NCI-H524 (cell line): Measurements from ENCODE around the gene TEKT3.

Experiments
- DNase-seq, 2 experiments: peaks; one replicate each; lab custom pipeline; 2025; lab: John Stamatoyannopoulos, UW

Gene TEKT3

GRCh38 chr17:15349119-15349518 is 7.7 kb upstream of the TEKT3 start:
- DNase-seq, result no peak

- no peak for DNase-seq
Measured at GRCh38 chr17:15348021-15348420, 6.6 kb upstream of the TEKT3 start.

- no peak for DNase-seq
Measured at GRCh38 chr17:15346066-15346595, 4.7 kb upstream of the TEKT3 start.

- DNase-seq, result no peak
Measured at GRCh38 chr17:15343749-15344148, 2.4 kb upstream of the TEKT3 start.

- DNase-seq, result no peak
Measured at GRCh38 chr17:15342460-15342859, 1.1 kb upstream of the TEKT3 start.

GRCh38 chr17:15341966-15342365 is 569 bp upstream of the TEKT3 start:
- DNase-seq, result no peak

GRCh38 chr17:15340966-15341365 is 431 bp downstream of the TEKT3 start:
- no peak for DNase-seq

DNA sequence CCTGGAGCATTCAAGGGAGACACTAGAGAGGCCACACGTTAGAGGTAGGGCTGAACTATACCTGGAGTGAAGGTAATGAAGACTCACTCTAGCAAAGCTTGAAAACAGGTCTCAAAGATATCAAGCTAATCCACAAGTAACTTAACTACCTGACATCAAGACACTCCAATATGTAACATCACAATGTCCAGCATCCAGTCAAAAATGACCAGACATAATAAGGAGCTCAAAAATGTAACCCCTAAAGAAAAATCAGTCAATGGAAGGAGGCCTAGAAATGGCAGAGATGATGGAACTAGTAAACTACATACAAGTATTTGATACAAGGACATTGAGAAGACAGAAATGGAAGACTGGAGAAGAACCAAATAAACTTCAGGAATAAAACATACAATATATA is 6.0 kb downstream of the TEKT3 start:
- no peak for DNase-seq

DNA sequence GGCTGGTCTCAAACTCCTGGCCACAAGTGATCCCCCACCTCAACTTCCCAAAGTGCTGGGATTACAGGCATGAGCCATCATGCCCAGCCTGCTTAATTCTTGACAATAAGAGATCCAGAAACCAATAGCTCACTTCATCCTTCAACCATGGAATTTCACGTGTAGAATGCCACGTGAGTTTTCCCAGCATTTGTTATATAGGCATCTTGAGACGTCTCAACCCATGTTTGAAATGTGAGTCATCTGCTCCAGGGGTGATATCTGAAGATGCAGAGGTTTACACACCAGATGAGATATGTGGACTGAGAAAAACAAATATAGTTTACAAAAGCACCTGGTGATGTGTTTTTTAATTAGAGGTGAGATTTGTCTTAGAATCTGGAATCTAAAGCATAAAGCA is 7.1 kb downstream of the TEKT3 start:
- no peak for DNase-seq

DNA sequence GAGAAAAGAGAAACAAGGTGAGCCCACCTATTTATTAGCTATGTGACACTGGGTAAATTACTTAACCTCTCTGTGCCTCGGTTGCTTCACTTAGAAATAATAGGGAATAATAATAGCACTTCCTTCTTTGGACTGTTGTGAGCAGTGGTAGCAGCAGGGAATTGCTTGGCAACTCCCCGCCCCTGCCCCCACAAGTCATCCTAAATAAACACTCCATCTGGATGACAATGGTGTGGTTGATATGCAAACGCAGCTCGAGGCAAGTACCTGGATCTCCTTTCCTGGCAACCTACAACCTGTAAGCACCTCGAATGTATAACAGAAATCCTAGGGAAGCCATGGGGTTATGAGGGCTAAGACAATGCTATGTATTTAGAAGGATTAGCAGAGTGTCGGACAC is 9.1 kb downstream of the TEKT3 start:
- DNase-seq, result no peak

GRCh38 chr17:15323131-15323530 is 18.3 kb downstream of the TEKT3 start:
- no peak for DNase-seq

DNA sequence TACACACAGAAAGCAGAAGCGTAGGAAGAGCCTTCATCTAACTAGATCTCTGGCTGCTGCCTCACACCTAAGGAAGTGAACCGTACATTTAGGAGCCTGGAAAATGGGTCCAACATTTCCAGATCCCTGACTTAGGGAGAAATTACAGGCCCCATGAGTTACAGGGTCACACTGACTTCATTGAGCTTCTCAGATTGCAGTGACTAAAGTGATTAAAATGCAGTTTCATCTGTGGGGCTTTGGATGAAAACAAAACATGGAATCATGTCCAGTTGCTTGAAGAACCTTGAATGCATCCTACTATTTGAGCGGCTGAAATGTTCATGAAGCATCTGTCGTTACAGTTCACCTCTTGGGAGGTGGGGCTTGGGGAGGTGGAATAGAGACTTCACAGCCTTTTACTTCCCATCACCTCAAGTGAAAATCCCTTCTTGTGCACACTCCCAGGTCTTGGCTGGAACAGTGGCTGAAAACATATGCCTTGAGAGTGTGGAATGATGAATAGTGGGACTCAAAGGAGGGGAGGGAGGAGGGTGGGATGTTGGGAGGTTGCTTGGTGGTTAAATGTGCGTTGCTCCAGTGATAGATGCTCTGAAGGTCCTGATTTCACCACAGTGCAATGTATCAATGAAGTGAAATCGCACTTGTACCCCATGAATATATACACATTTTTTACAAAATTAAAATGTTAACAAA is 19.7 kb downstream of the TEKT3 start:
- no peak for DNase-seq

DNA sequence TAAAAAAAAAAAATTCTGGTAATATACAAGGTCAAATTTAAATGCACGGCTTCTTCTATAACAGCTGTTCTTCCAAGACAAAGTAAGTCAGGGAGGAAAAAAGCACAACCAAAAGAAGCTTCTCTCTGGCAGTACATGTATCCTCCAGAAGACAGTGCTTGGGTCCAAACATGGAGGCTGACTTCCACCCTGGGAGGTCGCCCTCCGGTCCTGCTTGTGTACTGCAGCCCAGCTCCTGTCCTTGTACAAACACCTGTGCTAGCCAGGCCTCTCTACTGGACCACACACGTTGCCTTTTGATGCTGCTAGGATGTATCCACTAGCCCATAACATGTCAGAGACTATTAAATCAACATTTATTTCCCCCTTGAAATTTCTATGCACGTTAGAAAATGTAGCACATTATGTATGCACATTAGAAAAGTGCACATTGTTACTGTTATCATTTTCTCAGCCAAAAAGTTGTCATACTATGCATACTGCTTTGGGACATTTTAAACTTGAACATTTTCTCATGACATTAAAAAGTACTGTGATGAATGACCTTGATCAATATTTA is 21.9 kb downstream of the TEKT3 start:
- DNase-seq, result no peak

GRCh38 chr17:15311996-15312395 is 29.4 kb downstream of the TEKT3 start:
- DNase-seq, result no peak

- no peak for DNase-seq
Measured at GRCh38 chr17:15309793-15310192, 31.6 kb downstream of the TEKT3 start.

GRCh38 chr17:15309236-15309635 is 32.2 kb downstream of the TEKT3 start:
- DNase-seq, result no peak

GRCh38 chr17:15308758-15309157 is 32.6 kb downstream of the TEKT3 start:
- no peak for DNase-seq

- no peak for DNase-seq
Measured at GRCh38 chr17:15307710-15308111, 33.7 kb downstream of the TEKT3 start.

- DNase-seq, result no peak
Measured at GRCh38 chr17:15303851-15304250, 37.5 kb downstream of the TEKT3 start.

DNA sequence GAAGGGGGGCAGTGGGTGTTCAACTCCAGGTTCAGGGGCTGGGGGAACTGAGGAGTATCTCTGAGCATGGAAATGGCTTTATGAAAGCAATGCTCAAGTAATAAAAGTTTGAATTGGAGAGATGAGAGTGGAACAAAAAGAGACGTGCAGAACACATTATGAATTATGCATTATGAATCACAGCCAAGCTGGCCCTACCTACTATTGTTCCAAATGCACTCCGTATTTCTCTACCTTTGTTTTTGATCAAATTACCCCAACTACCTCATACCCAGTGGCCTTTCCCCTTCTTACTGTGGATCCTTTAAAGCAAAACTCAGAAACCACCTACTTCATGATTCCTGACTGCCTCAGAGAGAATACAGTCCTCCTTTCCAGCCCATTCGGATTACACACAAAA is 38.1 kb downstream of the TEKT3 start:
- DNase-seq, result no peak

- no peak for DNase-seq
Measured at GRCh38 chr17:15301845-15302244, 39.6 kb downstream of the TEKT3 start.

- no peak for DNase-seq
Measured at GRCh38 chr17:15298176-15298575, 43.2 kb downstream of the TEKT3 start.

DNA sequence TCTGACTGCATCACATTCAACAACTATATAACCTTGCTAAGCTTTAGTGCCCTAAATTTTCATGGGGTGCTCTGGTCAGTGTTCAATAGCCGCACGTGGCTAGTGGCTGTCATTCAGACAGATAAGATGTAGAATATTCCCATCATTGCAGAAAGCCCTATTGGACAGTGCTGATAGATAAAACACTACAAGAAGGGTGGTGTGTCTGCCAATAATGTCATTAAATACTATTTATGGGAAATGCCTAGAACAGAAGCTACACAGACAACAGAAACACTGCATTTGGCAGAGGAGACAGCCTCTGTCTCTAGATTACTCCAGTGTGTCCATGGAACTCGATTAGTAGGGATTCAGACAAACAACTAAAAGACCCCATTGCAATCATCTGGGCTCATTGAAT is 47.8 kb downstream of the TEKT3 start:
- no peak for DNase-seq
